ENCODE measurements around the gene ZNF813.
"Not testable (repeated sequence)": the region's sequence is repeated elsewhere in the genome, so short reads cannot be mapped to it uniquely, and the experiment has no call there.

DNA sequence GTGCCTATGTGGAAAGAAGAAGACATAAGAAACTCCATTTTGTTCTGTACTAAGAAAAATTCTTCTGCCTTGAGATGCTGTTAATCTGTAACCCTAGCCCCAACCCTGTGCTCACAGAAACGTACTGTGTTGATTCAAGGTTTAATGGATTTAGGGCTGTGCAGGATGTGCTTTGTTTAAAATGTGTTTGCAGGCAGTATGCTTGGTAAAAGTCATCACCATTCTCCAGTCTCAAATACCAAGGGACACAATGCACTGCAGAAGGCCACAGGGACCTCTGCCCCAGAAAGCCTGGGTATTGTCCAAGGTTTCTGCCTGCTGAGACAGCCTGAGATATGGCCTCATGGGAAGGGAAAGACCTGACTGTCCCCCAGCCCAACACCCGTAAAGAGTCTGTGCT lies 23.7 kb upstream of the ZNF813 start:
- TF ChIP-seq CTCF (IDR thresholded peaks at IDR 0.05; ENCODE audit: low read depth, low read length); POLR2A (IDR thresholded peaks at IDR 0.05; ENCODE audit: extremely low read depth, insufficient read length); MYC (IDR thresholded peaks at IDR 0.05; ENCODE audit: low read depth, low read length): not testable (repeated sequence)

All from NB4 (cell line).